ENCODE data around the gene G3BP1.
"Not testable (repeated sequence)": the region's sequence is repeated elsewhere in the genome, so short reads cannot be mapped to it uniquely, and the experiment has no call there.

G3BP1 gene

DNA sequence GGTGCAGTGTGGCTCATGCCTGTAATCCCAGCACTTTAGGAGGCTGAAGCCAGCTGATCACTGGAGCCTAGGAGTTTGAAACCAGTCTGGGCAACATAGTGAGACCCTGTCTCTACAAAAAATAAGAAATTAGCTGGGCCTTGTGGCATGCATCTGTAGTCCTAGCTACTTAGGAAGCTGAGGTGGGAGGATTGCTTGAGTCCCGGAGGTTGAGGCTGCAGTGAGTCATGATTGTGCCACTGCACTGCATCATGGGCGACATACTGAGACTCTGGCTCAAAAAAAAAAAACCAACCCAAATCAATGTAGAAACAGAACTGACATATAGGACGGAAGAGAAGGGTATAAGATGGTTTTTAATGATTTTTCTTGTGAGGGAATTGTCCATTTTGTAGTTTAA, 27.7 kb downstream of the G3BP1 start:
- DNase-seq (ENCODE audit: low spot score) = no peak

DNA sequence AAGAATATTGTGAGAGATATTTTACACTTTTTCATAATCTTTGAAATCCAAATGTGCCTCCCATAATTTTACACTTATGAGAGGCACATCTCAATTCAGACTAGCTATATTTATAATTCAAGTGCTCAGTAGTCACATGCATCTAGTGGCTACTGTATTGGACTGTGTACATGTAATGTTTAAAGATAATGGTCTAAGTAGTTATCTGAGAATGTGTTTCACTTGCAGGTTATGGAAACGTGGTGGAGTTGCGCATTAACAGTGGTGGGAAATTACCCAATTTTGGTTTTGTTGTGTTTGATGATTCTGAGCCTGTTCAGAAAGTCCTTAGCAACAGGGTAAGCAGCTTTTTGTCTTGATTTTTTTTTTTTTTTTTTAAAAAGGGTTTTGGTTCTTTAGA, 28.8 kb downstream of the G3BP1 start:
- DNase-seq (ENCODE audit: low spot score) = no peak

GRCh38 chr5:151805414-151806223, 33.9 kb downstream of the G3BP1 start:
- DNase-seq (ENCODE audit: low spot score) = no peak

DNA sequence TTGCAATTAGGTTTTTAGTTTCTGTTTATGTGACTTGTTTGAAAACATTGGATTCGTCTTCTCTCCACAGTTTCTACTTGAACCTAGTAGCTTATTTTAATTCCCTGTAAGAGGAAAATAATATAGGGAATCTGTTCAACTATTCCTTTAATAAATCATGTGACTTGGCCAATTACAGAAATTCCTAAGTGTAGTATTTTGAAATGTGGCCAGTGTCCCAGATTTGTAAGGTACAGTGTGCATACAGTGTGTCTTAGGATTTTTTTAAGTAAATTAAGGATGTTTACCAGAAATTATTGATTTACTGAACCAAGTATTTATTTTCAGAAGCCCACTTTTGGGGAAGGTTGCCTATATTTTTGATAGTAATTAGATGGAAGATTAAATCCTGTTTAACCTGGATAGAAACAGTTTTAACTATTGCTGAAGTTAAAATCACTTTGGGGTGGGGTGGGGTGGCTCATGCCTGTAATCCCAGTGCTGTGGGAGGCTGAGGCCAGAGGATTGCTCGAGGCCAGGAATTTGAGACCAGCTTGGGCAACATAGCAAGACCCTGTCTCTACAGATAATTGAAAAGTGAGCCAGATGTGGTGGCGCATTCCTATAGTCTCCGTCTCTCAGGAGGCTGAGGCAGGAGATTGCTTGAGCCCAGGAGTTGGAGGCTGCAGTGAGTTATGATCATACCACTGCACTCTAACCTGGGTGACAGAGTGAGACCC, 36.9 kb downstream of the G3BP1 start:
- DNase-seq (ENCODE audit: low spot score) = no peak

DNA sequence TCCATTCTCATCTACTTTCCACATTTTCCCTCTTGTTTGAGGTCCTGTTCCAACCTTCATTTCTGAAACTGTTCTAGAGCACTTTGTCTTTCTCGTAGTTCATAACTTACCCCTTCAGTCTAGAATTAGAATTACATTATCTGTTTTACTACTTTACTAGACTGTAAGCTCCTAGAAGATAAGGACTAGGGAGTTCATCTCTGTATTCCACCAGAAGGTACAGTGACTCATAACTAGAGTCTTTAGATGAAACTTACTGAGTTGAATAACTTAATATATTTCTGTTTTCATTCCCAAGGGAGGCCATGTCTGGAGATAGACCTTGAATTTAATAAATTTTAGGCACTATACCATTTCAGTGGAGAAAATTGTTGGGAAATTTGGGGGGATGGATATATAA, 38.7 kb downstream of the G3BP1 start:
- DNase-seq (ENCODE audit: low spot score) = no peak

DNA sequence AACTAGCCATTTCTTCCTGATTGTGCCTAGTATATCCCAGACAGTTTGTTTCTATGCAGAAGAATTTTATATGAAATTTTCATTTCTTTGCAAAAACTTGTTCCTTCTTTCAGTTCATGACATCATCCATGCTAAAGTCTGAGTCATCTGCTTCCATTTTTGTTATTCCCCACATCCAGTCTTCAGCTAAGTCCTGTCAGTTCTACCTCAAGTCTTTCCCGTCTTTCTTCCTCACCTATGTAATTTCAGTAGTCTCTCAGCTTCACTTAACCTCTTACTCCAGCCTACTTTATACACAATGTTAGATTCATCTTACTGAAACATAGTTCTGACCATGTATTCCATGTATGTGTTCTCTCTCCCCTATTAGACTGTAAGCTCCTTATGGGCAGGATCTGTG, 39.1 kb downstream of the G3BP1 start:
- no peak for DNase-seq (ENCODE audit: low spot score)

- peak; percentile 24 for DNase-seq (ENCODE audit: low spot score)
These were observed 40.0 kb downstream of the G3BP1 start for GRCh38 chr5:151811593-151812321.

- DNase-seq (ENCODE audit: low spot score) = peak; percentile 21
These were observed 41.1 kb downstream of the G3BP1 start for GRCh38 chr5:151812757-151813309.

- DNase-seq (ENCODE audit: low spot score) = no peak
These were observed 43.3 kb downstream of the G3BP1 start for GRCh38 chr5:151815051-151815450.

DNA sequence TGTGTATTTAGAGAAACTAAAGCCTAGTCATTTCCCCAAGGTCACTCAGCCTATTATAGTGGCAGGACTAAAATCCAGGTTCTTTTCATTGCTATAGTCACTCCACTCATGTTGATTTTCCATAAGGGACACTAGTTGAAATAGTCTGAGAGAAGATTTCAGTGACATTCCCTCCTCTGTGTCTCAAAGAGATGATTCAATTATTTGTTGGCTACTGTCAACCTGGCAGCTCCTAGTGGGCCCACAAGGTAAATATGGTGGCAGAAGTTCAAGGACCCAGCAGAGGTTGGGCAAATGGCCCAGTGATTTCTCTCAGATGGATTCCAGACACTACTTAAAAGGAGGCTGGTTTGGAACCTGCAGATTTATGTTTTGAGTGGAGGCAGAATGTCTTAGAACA, 48.1 kb downstream of the G3BP1 start:
- DNase-seq (ENCODE audit: low spot score) = peak; percentile 26

GRCh38 chr5:151820271-151820670, 48.5 kb downstream of the G3BP1 start:
- no peak for DNase-seq (ENCODE audit: low spot score)

DNA sequence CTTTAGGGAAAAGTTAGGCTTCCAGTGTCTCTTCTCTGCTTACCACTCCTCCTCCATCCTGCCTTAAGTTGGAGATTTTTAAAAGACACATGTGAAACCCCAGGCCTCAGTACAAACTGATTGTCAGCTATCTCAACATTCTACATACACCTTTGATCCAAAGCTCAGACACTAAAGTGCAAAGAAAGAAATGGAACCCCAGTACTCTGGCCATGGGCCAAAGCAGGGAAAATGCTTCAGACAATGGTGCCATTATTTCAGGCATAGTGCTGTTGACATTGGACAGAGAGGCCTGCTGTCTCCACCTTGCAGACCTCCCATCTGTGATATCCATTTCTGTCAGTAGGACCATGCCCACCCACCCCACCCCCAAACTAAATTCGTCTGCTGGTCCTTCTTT, 49.1 kb downstream of the G3BP1 start:
- DNase-seq (ENCODE audit: low spot score) = no peak

GRCh38 chr5:151822141-151822540, 50.4 kb downstream of the G3BP1 start:
- no peak for DNase-seq (ENCODE audit: low spot score)

GRCh38 chr5:151825445-151825844, 53.7 kb downstream of the G3BP1 start:
- peak; percentile 86 for DNase-seq (ENCODE audit: low spot score)

DNA sequence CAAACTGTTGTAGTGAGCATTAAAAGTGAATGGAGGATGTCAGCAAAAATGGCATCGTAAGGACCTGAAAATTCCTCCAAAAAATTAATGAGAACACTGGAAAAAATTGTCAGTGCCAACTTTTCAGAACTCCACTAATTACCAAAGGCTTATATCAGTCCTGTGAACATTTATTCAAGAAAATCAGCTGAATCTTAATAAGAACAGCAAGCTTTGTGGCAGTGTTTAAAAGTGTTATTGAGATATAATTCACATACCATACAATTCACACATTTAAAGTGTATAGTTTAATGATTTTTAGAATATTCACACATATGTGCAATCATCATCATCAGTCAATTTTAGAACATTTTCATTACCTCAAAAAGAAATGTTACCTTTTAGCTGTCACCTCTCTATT, 57.6 kb downstream of the G3BP1 start:
- DNase-seq (ENCODE audit: low spot score) = no peak

DNA sequence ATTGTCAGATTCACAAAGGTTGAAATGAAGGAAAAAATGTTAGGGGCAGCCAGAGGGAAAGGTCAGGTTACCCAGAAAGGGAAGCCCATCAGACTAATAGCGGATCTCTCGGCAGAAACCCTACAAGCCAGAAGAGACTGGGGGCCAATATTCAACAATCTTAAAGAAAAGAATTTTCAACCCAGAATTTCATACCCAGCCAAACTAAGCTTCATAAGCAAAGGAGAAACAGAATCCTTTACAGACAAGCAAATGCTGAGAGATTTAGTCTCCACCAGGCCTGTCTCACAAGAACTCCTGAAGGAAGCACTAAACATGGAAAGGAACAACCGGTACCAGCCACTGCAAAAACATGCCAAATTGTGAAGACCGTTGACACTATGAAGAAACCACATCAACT, 61.1 kb downstream of the G3BP1 start:
- not testable (repeated sequence) for DNase-seq (ENCODE audit: low spot score)

DNA sequence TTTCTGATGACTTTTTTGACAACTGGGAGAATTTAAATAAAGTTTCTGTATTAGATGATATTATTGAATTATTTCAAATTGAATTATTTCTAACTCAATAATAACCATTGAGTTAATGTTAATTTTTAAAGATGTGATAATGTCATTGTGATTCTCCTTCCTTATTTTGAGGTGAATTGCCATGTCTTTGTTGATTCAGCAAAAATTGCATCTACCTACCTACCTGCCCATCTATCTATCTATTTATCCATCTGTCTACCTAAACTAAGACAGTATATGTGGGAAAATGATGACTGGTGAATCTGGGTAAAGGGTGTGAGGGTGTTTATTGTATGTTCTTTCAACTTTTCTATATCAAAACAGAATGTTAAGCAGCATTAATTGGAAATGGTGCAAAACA, 75.0 kb downstream of the G3BP1 start:
- DNase-seq (ENCODE audit: low spot score) = no peak

GRCh38 chr5:151847871-151848270, 76.1 kb downstream of the G3BP1 start:
- no peak for DNase-seq (ENCODE audit: low spot score)

- DNase-seq (ENCODE audit: low spot score) = no peak
These were observed 83.9 kb downstream of the G3BP1 start for GRCh38 chr5:151855701-151856100.

DNA sequence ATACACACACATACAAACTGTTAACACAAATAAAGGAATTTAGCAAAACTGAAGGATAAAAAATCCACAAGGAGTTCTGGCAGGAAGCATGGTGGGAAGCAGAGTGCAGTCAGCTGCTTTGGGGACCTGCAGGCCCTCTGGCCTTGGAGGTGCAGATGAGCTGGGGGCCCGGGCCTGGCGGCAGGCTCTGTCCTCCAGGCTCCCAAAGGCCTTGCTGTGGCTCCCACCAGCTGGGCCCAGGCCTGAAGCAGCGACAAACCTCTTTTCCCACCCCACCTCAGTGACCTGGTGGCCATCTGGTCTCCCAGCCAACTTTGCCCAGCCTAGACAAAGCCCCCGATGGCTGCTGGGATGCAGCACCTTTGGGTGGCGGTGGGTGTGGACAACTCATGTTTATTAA, 85.1 kb downstream of the G3BP1 start:
- no peak for DNase-seq (ENCODE audit: low spot score)

GRCh38 chr5:151860867-151861266, 89.1 kb downstream of the G3BP1 start:
- DNase-seq (ENCODE audit: low spot score) = not testable (repeated sequence)

Data from cerebellar cortex (tissue), 1 donor.